H9 (cell line): ENCODE results near the gene ACOT2. TPM values are rescaled to one million over a fixed set of nuclear protein-coding genes. Genes with fewer than 3 reads are reported as not detected.
"Not testable (repeated sequence)": the region's sequence is repeated elsewhere in the genome, so short reads cannot be mapped to it uniquely, and the experiment has no call there.

ENCODE experiments used
- DNase-seq: peaks from one replicate; pipeline ENCODE4 v3.0.0-alpha.2; 2017
- H2AFZ ChIP-seq: one replicate; pipeline ENCODE4 v1.6.1; 2013; ENCODE audit warnings: mild to moderate bottlenecking, low read length, control low read depth, moderate library complexity
- H2AK5ac ChIP-seq: 2 replicates; pipeline ENCODE4 v1.6.1; 2013; ENCODE audit warnings: low read length, control low read depth, mixed read lengths; ENCODE audit not compliant: insufficient read length
- H2BK120ac ChIP-seq: one replicate; pipeline ENCODE4 v1.6.1; 2013; ENCODE audit warnings: low read depth, mild to moderate bottlenecking, low read length, control low read depth, inconsistent platforms; ENCODE audit not compliant: poor library complexity, severe bottlenecking
- H2BK12ac ChIP-seq: 2 replicates; pipeline ENCODE4 v1.6.1; 2013; ENCODE audit warnings: low read length, control low read depth, mixed read lengths, low read depth; ENCODE audit not compliant: insufficient read length
- H2BK15ac ChIP-seq: 2 replicates; pipeline ENCODE4 v1.6.1; 2013; ENCODE audit warnings: low read depth, low read length, control low read depth
- H2BK20ac ChIP-seq: one replicate; pipeline ENCODE4 v1.6.1; 2013; ENCODE audit warnings: low read depth, mild to moderate bottlenecking, low read length, control low read depth, inconsistent platforms; ENCODE audit not compliant: poor library complexity, severe bottlenecking
- H2BK5ac ChIP-seq: 2 replicates; pipeline ENCODE4 v1.6.1; 2013; ENCODE audit warnings: low read length, control low read depth, mixed read lengths; ENCODE audit not compliant: insufficient read length
- H3K14ac ChIP-seq: 2 replicates; pipeline ENCODE4 v1.6.1; 2013; ENCODE audit warnings: low read length, control low read depth; ENCODE audit not compliant: insufficient read depth
- H3K18ac ChIP-seq: 2 replicates; pipeline ENCODE4 v1.6.1; 2013; ENCODE audit warnings: low read depth, mild to moderate bottlenecking, mixed read lengths, low read length, control low read depth; ENCODE audit not compliant: insufficient read length
- H3K23ac ChIP-seq: 2 replicates; pipeline ENCODE4 v1.6.1; 2013; ENCODE audit warnings: low read length, control low read depth, mixed read lengths, low read depth; ENCODE audit not compliant: insufficient read length
- H3K23me2 ChIP-seq: 2 replicates; pipeline ENCODE4 v1.6.1; 2013; ENCODE audit warnings: low read depth, mild to moderate bottlenecking, mixed read lengths, low read length, control low read depth; ENCODE audit not compliant: insufficient read length, poor library complexity, severe bottlenecking
- H3K27ac ChIP-seq: 2 replicates; pipeline ENCODE4 v1.5.1; 2013; ENCODE audit warnings: low read length, control low read depth, mixed read lengths, low read depth; ENCODE audit not compliant: insufficient read length
- H3K27me3 ChIP-seq: 2 replicates; pipeline ENCODE4 v1.6.1; 2013; ENCODE audit warnings: low read length, control low read depth, inconsistent platforms; ENCODE audit not compliant: insufficient read depth
- H3K4ac ChIP-seq: 2 replicates; pipeline ENCODE4 v1.6.1; 2013; ENCODE audit warnings: low read depth, mild to moderate bottlenecking, control low read depth, inconsistent platforms, low read length, moderate library complexity
- H3K4me1 ChIP-seq: 2 replicates; pipeline ENCODE4 v1.6.1; 2013; ENCODE audit warnings: low read length, control low read depth, inconsistent platforms; ENCODE audit not compliant: insufficient read depth
- H3K4me2 ChIP-seq: 2 replicates; pipeline ENCODE4 v1.6.1; 2013; ENCODE audit warnings: low read length, control low read depth, mixed read lengths; ENCODE audit not compliant: insufficient read length, insufficient read depth
- H3K56ac ChIP-seq: 2 replicates; pipeline ENCODE4 v1.6.1; 2013; ENCODE audit warnings: low read depth, mild to moderate bottlenecking, mixed read lengths, low read length, control low read depth; ENCODE audit not compliant: insufficient read length
- H3K79me1 ChIP-seq: 2 replicates; pipeline ENCODE4 v1.6.1; 2013; ENCODE audit warnings: low read depth, mild to moderate bottlenecking, moderate library complexity, low read length, control low read depth, inconsistent platforms; ENCODE audit not compliant: insufficient read depth, poor library complexity, severe bottlenecking
- H3K79me2 ChIP-seq: 2 replicates; pipeline ENCODE4 v1.6.1; 2013; ENCODE audit warnings: low read length, control low read depth, inconsistent platforms; ENCODE audit not compliant: insufficient read depth
- H3K9ac ChIP-seq: 2 replicates; pipeline ENCODE4 v1.6.1; 2013; ENCODE audit warnings: low read length, control low read depth, mixed read lengths; ENCODE audit not compliant: insufficient read length; ENCODE audit errors: extremely low read depth
- H3K9me3 ChIP-seq: one replicate; pipeline ENCODE4 v1.6.1; 2013; ENCODE audit warnings: low read depth, low read length, inconsistent platforms; ENCODE audit not compliant: control insufficient read depth
- H3T11ph ChIP-seq: one replicate; pipeline ENCODE4 v1.6.1; 2013; ENCODE audit warnings: mild to moderate bottlenecking, low read length, control low read depth, inconsistent platforms
- H4K20me1 ChIP-seq: one replicate; pipeline ENCODE4 v1.6.1; 2013; ENCODE audit not compliant: control insufficient read depth, insufficient read length, insufficient read depth
- H4K5ac ChIP-seq: 2 replicates; pipeline ENCODE4 v1.6.1; 2013; ENCODE audit warnings: low read depth, mild to moderate bottlenecking, mixed read lengths, low read length, control low read depth; ENCODE audit not compliant: insufficient read length
- H4K8ac ChIP-seq: replicated peaks from 2 replicates; pipeline ENCODE4 v1.6.1; 2013; ENCODE audit warnings: low read length, control low read depth, mixed read lengths, low read depth; ENCODE audit not compliant: insufficient read length
- H4K91ac ChIP-seq: 2 replicates; pipeline ENCODE4 v1.6.1; 2013; ENCODE audit warnings: low read depth, mild to moderate bottlenecking, moderate library complexity, mixed read lengths, low read length, control low read depth; ENCODE audit not compliant: insufficient read length
- H3K27ac Mint-ChIP-seq, 3 experiments: 2 replicates in 2 of 3; 3 replicates in 1 of 3; pipeline ENCODE4 v1.8.0; 2020 to 2021; ENCODE audit warnings: mixed read lengths in 3 of 3, mild to moderate bottlenecking in 1 of 3, moderate library complexity in 1 of 3
- H3K27me3 Mint-ChIP-seq: 2 replicates; pipeline ENCODE4 v1.8.0; 2021; ENCODE audit warnings: low read depth, mild to moderate bottlenecking, moderate library complexity, mixed read lengths
- H3K36me3 Mint-ChIP-seq, 3 experiments: 2 replicates in 2 of 3; 3 replicates in 1 of 3; pipeline ENCODE4 v1.8.0; 2020 to 2021; ENCODE audit warnings: low read depth in 3 of 3, mixed read lengths in 3 of 3; ENCODE audit not compliant: insufficient read depth in 1 of 3
- H3K4me1 Mint-ChIP-seq, 2 experiments: 2 replicates each; pipeline ENCODE4 v1.8.0; 2020; ENCODE audit warnings: mixed read lengths in 2 of 2
- H3K4me3 Mint-ChIP-seq, 2 experiments: 2 replicates in 1 of 2; 3 replicates in 1 of 2; pipeline ENCODE4 v1.8.0; 2020 to 2021; ENCODE audit warnings: mild to moderate bottlenecking in 2 of 2, mixed read lengths in 2 of 2, moderate library complexity in 1 of 2
- H3K9me3 Mint-ChIP-seq, 2 experiments: 2 replicates in 1 of 2; 3 replicates in 1 of 2; pipeline ENCODE4 v1.8.0; 2020; ENCODE audit warnings: mild to moderate bottlenecking in 2 of 2, mixed read lengths in 2 of 2, moderate library complexity in 1 of 2
- WGBS: extraction: QIAGEN DNeasy Blood & Tissue Kit; methylation state at CpG from one replicate; pipeline ENCODE4 v1.1.7; 2013; ENCODE audit warnings: missing lambda C conversion rate, low lambda C conversion rate, mixed read lengths; ENCODE audit not compliant: insufficient read length; ENCODE audit errors: extremely low coverage; 5-methylcytosine and 5-hydroxymethylcytosine counted together
- total RNA-seq: library from RNA; stranded (reverse); gene quantifications from 2 replicates; pipeline ENCODE4 v1.2.1, GENCODE V29; 2021
- TF ChIP-seq, protein P1 (sequence below): fragments of 200-600 bp; sonication (generic); conservative IDR thresholded peaks from 3 replicates; pipeline ENCODE4 v1.8.0; 2021; ENCODE audit warnings: antibody characterized with exemption, mild to moderate bottlenecking

Gene ACOT2
- total RNA-seq, 1 experiment from 2014 or later = 10.2 TPM

DNA sequence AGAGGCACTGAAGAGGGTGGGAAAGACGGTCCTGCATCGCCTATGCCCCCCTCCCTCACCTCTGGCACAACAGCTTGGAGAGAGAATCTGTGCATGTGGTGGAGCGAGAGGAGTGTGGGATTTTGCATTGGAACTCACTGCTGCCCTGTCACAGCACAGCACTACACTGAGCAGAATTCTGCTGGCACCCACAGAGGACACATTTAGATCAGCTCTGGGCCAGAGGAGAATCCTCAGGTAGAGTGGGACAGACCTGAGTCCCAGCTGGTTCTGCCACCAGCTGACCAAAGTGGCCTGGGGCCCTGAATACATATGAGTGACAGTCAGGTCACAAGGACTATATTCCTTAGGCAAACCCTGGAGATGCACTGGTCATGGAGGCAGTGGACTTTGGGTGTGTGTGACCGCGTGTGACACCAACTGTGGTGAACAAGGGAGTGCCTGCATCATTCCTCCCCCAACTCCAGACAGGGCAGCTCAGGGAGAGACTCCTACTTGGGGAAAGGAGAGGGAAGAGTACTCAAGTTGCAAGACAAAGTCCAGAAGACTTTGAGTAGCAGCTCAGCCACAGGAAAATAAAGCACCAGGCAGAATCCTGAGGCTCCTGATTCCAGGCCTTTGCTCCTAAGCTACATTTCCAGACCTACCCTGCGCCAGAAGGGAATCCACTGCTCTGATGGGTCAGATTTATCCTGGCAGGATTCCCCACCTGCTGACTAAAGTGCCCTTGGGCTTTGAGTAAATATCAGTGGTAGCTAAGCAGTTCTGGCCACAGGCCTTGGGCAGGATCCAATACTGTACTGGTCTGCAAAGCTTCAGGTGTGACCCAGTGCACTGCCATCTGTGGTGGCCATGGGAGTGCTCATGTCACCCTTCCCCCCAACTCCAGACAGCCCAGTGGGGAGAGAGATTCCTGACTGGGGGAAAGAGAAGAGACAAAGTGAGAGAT lies 42.7 kb upstream of the ACOT2 start:
- H3K79me1 ChIP-seq = no peaks in the 10 kb centered on the region
- H3T11ph ChIP-seq = no peak overlapping the region
- Mint-ChIP-seq H3K4me3 (no peak overlapping the region), H3K4me1 (peaks cover 7 to 8% of the 10 kb centered on the region in 2 experiments; a peak in 3 of 4 replicates), H3K9me3 (no peaks in the 10 kb centered on the region), H3K36me3 (peaks cover 0 to 5% (median 0%) of the 10 kb centered on the region in 3 experiments; a peak in 1 of 7 replicates), H3K27ac (no peak overlapping the region; a peak in 1 of 7 replicates), H3K27me3 (no peaks in the 10 kb centered on the region)
- no peak overlapping the region for H4K91ac ChIP-seq
- H2AK5ac ChIP-seq = no peak overlapping the region
- TF ChIP-seq, protein P1, sequence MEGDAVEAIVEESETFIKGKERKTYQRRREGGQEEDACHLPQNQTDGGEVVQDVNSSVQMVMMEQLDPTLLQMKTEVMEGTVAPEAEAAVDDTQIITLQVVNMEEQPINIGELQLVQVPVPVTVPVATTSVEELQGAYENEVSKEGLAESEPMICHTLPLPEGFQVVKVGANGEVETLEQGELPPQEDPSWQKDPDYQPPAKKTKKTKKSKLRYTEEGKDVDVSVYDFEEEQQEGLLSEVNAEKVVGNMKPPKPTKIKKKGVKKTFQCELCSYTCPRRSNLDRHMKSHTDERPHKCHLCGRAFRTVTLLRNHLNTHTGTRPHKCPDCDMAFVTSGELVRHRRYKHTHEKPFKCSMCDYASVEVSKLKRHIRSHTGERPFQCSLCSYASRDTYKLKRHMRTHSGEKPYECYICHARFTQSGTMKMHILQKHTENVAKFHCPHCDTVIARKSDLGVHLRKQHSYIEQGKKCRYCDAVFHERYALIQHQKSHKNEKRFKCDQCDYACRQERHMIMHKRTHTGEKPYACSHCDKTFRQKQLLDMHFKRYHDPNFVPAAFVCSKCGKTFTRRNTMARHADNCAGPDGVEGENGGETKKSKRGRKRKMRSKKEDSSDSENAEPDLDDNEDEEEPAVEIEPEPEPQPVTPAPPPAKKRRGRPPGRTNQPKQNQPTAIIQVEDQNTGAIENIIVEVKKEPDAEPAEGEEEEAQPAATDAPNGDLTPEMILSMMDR = no peak
- no peak for DNase-seq
- H2AFZ ChIP-seq = no peak overlapping the region
- H3K9me3 ChIP-seq = no peaks in the 10 kb centered on the region
- H2BK12ac ChIP-seq = no peak overlapping the region
- no peaks in the 10 kb centered on the region for H3K4me1 ChIP-seq
- no peaks in the 10 kb centered on the region for H4K20me1 ChIP-seq
- no peaks in the 10 kb centered on the region for H3K79me2 ChIP-seq
- H3K14ac ChIP-seq = no peak overlapping the region
- no peak overlapping the region for H4K8ac ChIP-seq
- H2BK5ac ChIP-seq = no peak overlapping the region
- no peak overlapping the region for H2BK15ac ChIP-seq
- no peak overlapping the region for H3K9ac ChIP-seq
- H3K27ac ChIP-seq = no peak overlapping the region
- H3K18ac ChIP-seq = no peak overlapping the region
- no CpG with 5 or more reads among the region's 6 CpGs for WGBS
- H3K4me2 ChIP-seq = no peak overlapping the region
- H3K23ac ChIP-seq = no peak overlapping the region
- no peak overlapping the region for H3K4ac ChIP-seq
- no peak overlapping the region for H3K56ac ChIP-seq
- H2BK20ac ChIP-seq = no peak overlapping the region
- H2BK120ac ChIP-seq = no peak overlapping the region
- no peaks in the 10 kb centered on the region for H3K27me3 ChIP-seq
- no peaks in the 10 kb centered on the region for H3K23me2 ChIP-seq
- no peak overlapping the region for H4K5ac ChIP-seq

DNA sequence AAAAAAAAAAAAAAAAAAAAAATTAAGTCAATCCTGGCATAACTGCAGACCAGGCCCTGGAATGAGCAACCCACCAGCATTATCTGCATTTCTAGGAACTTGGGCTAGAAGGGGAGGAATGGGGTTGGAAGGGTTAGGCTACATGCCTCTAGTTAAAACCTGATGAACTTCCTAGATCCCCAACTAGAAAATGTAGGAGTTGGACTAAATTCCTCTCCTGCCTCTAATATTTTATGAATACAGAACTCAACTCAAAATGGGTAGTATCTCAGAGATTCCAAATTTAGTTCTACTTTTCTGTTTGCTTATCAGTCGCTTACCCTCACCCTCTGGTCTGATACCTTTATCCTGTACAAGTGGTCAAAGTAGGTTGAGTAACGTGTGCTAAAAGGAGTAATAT lies 39.7 kb upstream of the ACOT2 start:
- not testable (repeated sequence) for H2AFZ ChIP-seq, H3K27me3 Mint-ChIP-seq, H3K79me2 ChIP-seq, H3K23ac ChIP-seq, DNase-seq, H3K56ac ChIP-seq, H2BK15ac ChIP-seq, H3K27me3 ChIP-seq, H3K9me3 Mint-ChIP-seq, H3K79me1 ChIP-seq, H3K4me1 ChIP-seq, H3K4me2 ChIP-seq, H2BK20ac ChIP-seq, H3K4ac ChIP-seq, H2AK5ac ChIP-seq, H3K23me2 ChIP-seq, H4K8ac ChIP-seq, H3K14ac ChIP-seq, H3K27ac ChIP-seq, H3K18ac ChIP-seq, H4K20me1 ChIP-seq, H3K36me3 Mint-ChIP-seq, H3K9me3 ChIP-seq, H2BK120ac ChIP-seq, H3K27ac Mint-ChIP-seq, H3K4me3 Mint-ChIP-seq, H2BK5ac ChIP-seq, H2BK12ac ChIP-seq, H3K4me1 Mint-ChIP-seq, H3T11ph ChIP-seq, H3K9ac ChIP-seq, H4K91ac ChIP-seq, H4K5ac ChIP-seq
- WGBS = no CpG with 5 or more reads among the region's 2 CpGs
